ENCODE data around the gene SCAMP5.

SCAMP5 gene

GRCh38 chr15:74977599-74977998 lies 17.8 kb upstream of the SCAMP5 start:
- no peak overlapping the region for H3K9ac ChIP-seq (ENCODE audit: low read length in 2 of 2)
- H3K27ac ChIP-seq (ENCODE audit: low read length): no peak overlapping the region
- H3K4me3 ChIP-seq (ENCODE audit: low read length in 2 of 2): no peak overlapping the region
- H3K36me3 ChIP-seq (ENCODE audit: control insufficient read depth in 2 of 2, insufficient read depth in 2 of 2, low read length in 2 of 2): no peaks in the 10 kb centered on the region
- no peaks in the 10 kb centered on the region for H3K4me1 ChIP-seq (ENCODE audit: control insufficient read depth, insufficient read depth, low read length)
- H3K9me3 ChIP-seq (ENCODE audit: control insufficient read depth in 2 of 2, low read length in 2 of 2): no peaks in the 10 kb centered on the region
- H3K27me3 ChIP-seq (ENCODE audit: control insufficient read depth in 1 of 2, insufficient read depth in 2 of 2, low read length in 2 of 2): no peaks in the 10 kb centered on the region

GRCh38 chr15:74978077-74978476 lies 17.3 kb upstream of the SCAMP5 start:
- Histone ChIP-seq H3K4me1 (ENCODE audit: control insufficient read depth, insufficient read depth, low read length) (no peaks in the 10 kb centered on the region), H3K27ac (ENCODE audit: low read length) (no peak overlapping the region), H3K9me3 (ENCODE audit: control insufficient read depth in 2 of 2, low read length in 2 of 2) (no peaks in the 10 kb centered on the region), H3K9ac (ENCODE audit: low read length in 2 of 2) (no peak overlapping the region), H3K4me3 (ENCODE audit: low read length in 2 of 2) (no peak overlapping the region), H3K27me3 (ENCODE audit: control insufficient read depth in 1 of 2, insufficient read depth in 2 of 2, low read length in 2 of 2) (no peaks in the 10 kb centered on the region), H3K36me3 (ENCODE audit: control insufficient read depth in 2 of 2, insufficient read depth in 2 of 2, low read length in 2 of 2) (no peaks in the 10 kb centered on the region)

- H3K4me3 ChIP-seq (ENCODE audit: low read length in 2 of 2): no peak overlapping the region
- no peaks in the 10 kb centered on the region for H3K36me3 ChIP-seq (ENCODE audit: control insufficient read depth in 2 of 2, insufficient read depth in 2 of 2, low read length in 2 of 2)
- H3K27me3 ChIP-seq (ENCODE audit: control insufficient read depth in 1 of 2, insufficient read depth in 2 of 2, low read length in 2 of 2): no peaks in the 10 kb centered on the region
- no peak overlapping the region for H3K9ac ChIP-seq (ENCODE audit: low read length in 2 of 2)
- H3K27ac ChIP-seq (ENCODE audit: low read length): no peak overlapping the region
- no peaks in the 10 kb centered on the region for H3K9me3 ChIP-seq (ENCODE audit: control insufficient read depth in 2 of 2, low read length in 2 of 2)
- no peaks in the 10 kb centered on the region for H3K4me1 ChIP-seq (ENCODE audit: control insufficient read depth, insufficient read depth, low read length)
Observed at GRCh38 chr15:74978503-74978902, 16.9 kb upstream of the SCAMP5 start.

GRCh38 chr15:74982183-74982582 lies 13.2 kb upstream of the SCAMP5 start:
- Histone ChIP-seq H3K4me3 (ENCODE audit: low read length in 2 of 2) (no peak overlapping the region), H3K27ac (ENCODE audit: low read length) (no peak overlapping the region), H3K36me3 (ENCODE audit: control insufficient read depth in 2 of 2, insufficient read depth in 2 of 2, low read length in 2 of 2) (no peaks in the 10 kb centered on the region), H3K4me1 (ENCODE audit: control insufficient read depth, insufficient read depth, low read length) (no peaks in the 10 kb centered on the region), H3K9ac (ENCODE audit: low read length in 2 of 2) (no peak overlapping the region), H3K27me3 (ENCODE audit: control insufficient read depth in 1 of 2, insufficient read depth in 2 of 2, low read length in 2 of 2) (peaks cover 0 to 12% of the 10 kb centered on the region in 2 donors), H3K9me3 (ENCODE audit: control insufficient read depth in 2 of 2, low read length in 2 of 2) (no peaks in the 10 kb centered on the region)

- peaks cover 0 to 14% of the 10 kb centered on the region in 2 donors for H3K27me3 ChIP-seq (ENCODE audit: control insufficient read depth in 1 of 2, insufficient read depth in 2 of 2, low read length in 2 of 2)
- no peaks in the 10 kb centered on the region for H3K4me1 ChIP-seq (ENCODE audit: control insufficient read depth, insufficient read depth, low read length)
- H3K36me3 ChIP-seq (ENCODE audit: control insufficient read depth in 2 of 2, insufficient read depth in 2 of 2, low read length in 2 of 2): no peaks in the 10 kb centered on the region
- no peak overlapping the region for H3K27ac ChIP-seq (ENCODE audit: low read length)
- no peaks in the 10 kb centered on the region for H3K9me3 ChIP-seq (ENCODE audit: control insufficient read depth in 2 of 2, low read length in 2 of 2)
- no peak overlapping the region for H3K9ac ChIP-seq (ENCODE audit: low read length in 2 of 2)
- H3K4me3 ChIP-seq (ENCODE audit: low read length in 2 of 2): no peak overlapping the region
Observed at GRCh38 chr15:74983725-74984231, 11.6 kb upstream of the SCAMP5 start.

GRCh38 chr15:74988007-74988800 lies 7.2 kb upstream of the SCAMP5 start:
- H3K4me3 ChIP-seq (ENCODE audit: low read length in 2 of 2): no peak overlapping the region
- H3K27me3 ChIP-seq (ENCODE audit: control insufficient read depth in 1 of 2, insufficient read depth in 2 of 2, low read length in 2 of 2): peaks cover 5 to 17% of the 10 kb centered on the region in 2 donors
- H3K4me1 ChIP-seq (ENCODE audit: control insufficient read depth, insufficient read depth, low read length): no peaks in the 10 kb centered on the region
- H3K36me3 ChIP-seq (ENCODE audit: control insufficient read depth in 2 of 2, insufficient read depth in 2 of 2, low read length in 2 of 2): no peaks in the 10 kb centered on the region
- H3K9ac ChIP-seq (ENCODE audit: low read length in 2 of 2): no peak overlapping the region
- H3K27ac ChIP-seq (ENCODE audit: low read length): no peak overlapping the region
- no peaks in the 10 kb centered on the region for H3K9me3 ChIP-seq (ENCODE audit: control insufficient read depth in 2 of 2, low read length in 2 of 2)

GRCh38 chr15:74989527-74989926 lies 5.8 kb upstream of the SCAMP5 start:
- H3K4me1 ChIP-seq (ENCODE audit: control insufficient read depth, insufficient read depth, low read length): no peaks in the 10 kb centered on the region
- no peak overlapping the region for H3K4me3 ChIP-seq (ENCODE audit: low read length in 2 of 2)
- no peaks in the 10 kb centered on the region for H3K36me3 ChIP-seq (ENCODE audit: control insufficient read depth in 2 of 2, insufficient read depth in 2 of 2, low read length in 2 of 2)
- no peak overlapping the region for H3K9ac ChIP-seq (ENCODE audit: low read length in 2 of 2)
- H3K27me3 ChIP-seq (ENCODE audit: control insufficient read depth in 1 of 2, insufficient read depth in 2 of 2, low read length in 2 of 2): peaks cover 5 to 12% of the 10 kb centered on the region in 2 donors
- no peaks in the 10 kb centered on the region for H3K9me3 ChIP-seq (ENCODE audit: control insufficient read depth in 2 of 2, low read length in 2 of 2)
- H3K27ac ChIP-seq (ENCODE audit: low read length): no peak overlapping the region

- Histone ChIP-seq H3K27me3 (ENCODE audit: control insufficient read depth in 1 of 2, insufficient read depth in 2 of 2, low read length in 2 of 2) (peaks cover 12 to 16% of the 10 kb centered on the region in 2 donors), H3K4me3 (ENCODE audit: low read length in 2 of 2) (no peak overlapping the region), H3K9me3 (ENCODE audit: control insufficient read depth in 2 of 2, low read length in 2 of 2) (no peaks in the 10 kb centered on the region), H3K36me3 (ENCODE audit: control insufficient read depth in 2 of 2, insufficient read depth in 2 of 2, low read length in 2 of 2) (no peaks in the 10 kb centered on the region), H3K4me1 (ENCODE audit: control insufficient read depth, insufficient read depth, low read length) (peaks cover 15% of the 10 kb centered on the region), H3K27ac (ENCODE audit: low read length) (no peak overlapping the region), H3K9ac (ENCODE audit: low read length in 2 of 2) (no peak overlapping the region)
Observed at GRCh38 chr15:74992619-74993018, 2.7 kb upstream of the SCAMP5 start.

- H3K4me3 ChIP-seq (ENCODE audit: low read length in 2 of 2): no peak overlapping the region
- peaks cover 15% of the 10 kb centered on the region for H3K4me1 ChIP-seq (ENCODE audit: control insufficient read depth, insufficient read depth, low read length)
- H3K9me3 ChIP-seq (ENCODE audit: control insufficient read depth in 2 of 2, low read length in 2 of 2): no peaks in the 10 kb centered on the region
- no peak overlapping the region for H3K27ac ChIP-seq (ENCODE audit: low read length)
- no peak overlapping the region for H3K9ac ChIP-seq (ENCODE audit: low read length in 2 of 2)
- H3K36me3 ChIP-seq (ENCODE audit: control insufficient read depth in 2 of 2, insufficient read depth in 2 of 2, low read length in 2 of 2): no peaks in the 10 kb centered on the region
- peaks cover 12 to 22% of the 10 kb centered on the region in 2 donors for H3K27me3 ChIP-seq (ENCODE audit: control insufficient read depth in 1 of 2, insufficient read depth in 2 of 2, low read length in 2 of 2)
Observed at GRCh38 chr15:74994236-74994635, 1.1 kb upstream of the SCAMP5 start.

GRCh38 chr15:74994685-74995084 lies 678 bp upstream of the SCAMP5 start:
- Histone ChIP-seq H3K27ac (ENCODE audit: low read length) (no peak overlapping the region), H3K9ac (ENCODE audit: low read length in 2 of 2) (no peak overlapping the region), H3K27me3 (ENCODE audit: control insufficient read depth in 1 of 2, insufficient read depth in 2 of 2, low read length in 2 of 2) (peaks cover 12 to 23% of the 10 kb centered on the region in 2 donors), H3K4me1 (ENCODE audit: control insufficient read depth, insufficient read depth, low read length) (peaks cover 15% of the 10 kb centered on the region), H3K36me3 (ENCODE audit: control insufficient read depth in 2 of 2, insufficient read depth in 2 of 2, low read length in 2 of 2) (no peaks in the 10 kb centered on the region), H3K4me3 (ENCODE audit: low read length in 2 of 2) (peak overlapping the region; percentile 65 to 75), H3K9me3 (ENCODE audit: control insufficient read depth in 2 of 2, low read length in 2 of 2) (no peaks in the 10 kb centered on the region)
